ENCODE results near the gene LRP1. TPM values are rescaled to one million over a fixed set of nuclear protein-coding genes. Genes with fewer than 3 reads are reported as not detected.

The LRP1 gene
- total RNA-seq, 1 donor from 2014 or later, result 369 TPM

GRCh38 chr12:57177354-57177753, 49.1 kb downstream of the LRP1 start:
- no peak for TF ChIP-seq EZH2 (IDR thresholded peaks at IDR 0.05; ENCODE audit: insufficient read depth, low read length)
- TF ChIP-seq, protein P1, sequence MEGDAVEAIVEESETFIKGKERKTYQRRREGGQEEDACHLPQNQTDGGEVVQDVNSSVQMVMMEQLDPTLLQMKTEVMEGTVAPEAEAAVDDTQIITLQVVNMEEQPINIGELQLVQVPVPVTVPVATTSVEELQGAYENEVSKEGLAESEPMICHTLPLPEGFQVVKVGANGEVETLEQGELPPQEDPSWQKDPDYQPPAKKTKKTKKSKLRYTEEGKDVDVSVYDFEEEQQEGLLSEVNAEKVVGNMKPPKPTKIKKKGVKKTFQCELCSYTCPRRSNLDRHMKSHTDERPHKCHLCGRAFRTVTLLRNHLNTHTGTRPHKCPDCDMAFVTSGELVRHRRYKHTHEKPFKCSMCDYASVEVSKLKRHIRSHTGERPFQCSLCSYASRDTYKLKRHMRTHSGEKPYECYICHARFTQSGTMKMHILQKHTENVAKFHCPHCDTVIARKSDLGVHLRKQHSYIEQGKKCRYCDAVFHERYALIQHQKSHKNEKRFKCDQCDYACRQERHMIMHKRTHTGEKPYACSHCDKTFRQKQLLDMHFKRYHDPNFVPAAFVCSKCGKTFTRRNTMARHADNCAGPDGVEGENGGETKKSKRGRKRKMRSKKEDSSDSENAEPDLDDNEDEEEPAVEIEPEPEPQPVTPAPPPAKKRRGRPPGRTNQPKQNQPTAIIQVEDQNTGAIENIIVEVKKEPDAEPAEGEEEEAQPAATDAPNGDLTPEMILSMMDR (IDR thresholded peaks at IDR 0.05; ENCODE audit: insufficient read depth, low read depth, low read length), result no peak
- Histone ChIP-seq H4K20me1 (ENCODE audit: insufficient read depth, low read length) (peaks cover 78% of the 10 kb centered on the region), H3K9ac (ENCODE audit: low read length) (no peak overlapping the region), H3K4me1 (ENCODE audit: insufficient read depth, low read length) (no peaks in the 10 kb centered on the region), H3K27me3 (ENCODE audit: insufficient read depth, low read length) (no peaks in the 10 kb centered on the region), H3K4me2 (ENCODE audit: low read length) (no peak overlapping the region), H3K79me2 (ENCODE audit: insufficient read depth, low read length) (no peaks in the 10 kb centered on the region), H2AFZ (ENCODE audit: low read depth, low read length) (no peak overlapping the region), H3K4me3 (ENCODE audit: insufficient read depth, low read depth, low read length) (no peak overlapping the region), H3K9me3 (ENCODE audit: insufficient read depth, low read depth, low read length) (no peaks in the 10 kb centered on the region), H3K27ac (ENCODE audit: low read depth, low read length) (no peak overlapping the region), H3K36me3 (ENCODE audit: insufficient read depth, low read length) (peaks cover 30% of the 10 kb centered on the region)
- H3K4me1 Mint-ChIP-seq (ENCODE audit: low read depth, unreplicated experiment), result peaks cover 5% of the 10 kb centered on the region
- H3K27ac Mint-ChIP-seq (ENCODE audit: unreplicated experiment), result no peak overlapping the region
- H3K36me3 Mint-ChIP-seq (ENCODE audit: low read depth, unreplicated experiment), result peaks cover 42% of the 10 kb centered on the region
- H3K27me3 Mint-ChIP-seq (ENCODE audit: low read depth, unreplicated experiment), result no peaks in the 10 kb centered on the region
- no peak overlapping the region for H3K4me3 Mint-ChIP-seq (ENCODE audit: unreplicated experiment)
- FAIRE-seq, result no peak
- no peaks in the 10 kb centered on the region for H3K9me3 Mint-ChIP-seq (ENCODE audit: unreplicated experiment)
- no peak for DNase-seq (ENCODE audit: low read depth)

DNA sequence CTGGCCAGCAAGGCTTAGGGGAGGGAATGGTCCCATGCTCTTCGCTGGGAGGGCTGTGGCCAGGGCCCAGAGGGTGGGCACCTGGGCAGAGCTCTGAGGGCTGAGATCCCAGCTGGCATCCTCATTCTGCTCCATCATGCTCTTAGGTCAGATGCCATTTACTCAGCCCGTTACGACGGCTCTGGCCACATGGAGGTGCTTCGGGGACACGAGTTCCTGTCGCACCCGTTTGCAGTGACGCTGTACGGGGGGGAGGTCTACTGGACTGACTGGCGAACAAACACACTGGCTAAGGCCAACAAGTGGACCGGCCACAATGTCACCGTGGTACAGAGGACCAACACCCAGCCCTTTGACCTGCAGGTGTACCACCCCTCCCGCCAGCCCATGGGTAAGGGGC, 49.9 kb downstream of the LRP1 start:
- H3K4me3 Mint-ChIP-seq (ENCODE audit: unreplicated experiment), result no peak overlapping the region
- H3K36me3 Mint-ChIP-seq (ENCODE audit: low read depth, unreplicated experiment), result peaks cover 39% of the 10 kb centered on the region

More for the DNA sequence above, 49.9 kb downstream of the LRP1 start:
- no peak overlapping the region for H3K4me3 ChIP-seq (ENCODE audit: insufficient read depth, low read depth, low read length)
- H3K27me3 ChIP-seq (ENCODE audit: insufficient read depth, low read length), result no peaks in the 10 kb centered on the region
- H3K4me2 ChIP-seq (ENCODE audit: low read length), result no peak overlapping the region
- H2AFZ ChIP-seq (ENCODE audit: low read depth, low read length), result no peak overlapping the region
- H3K27ac ChIP-seq (ENCODE audit: low read depth, low read length), result no peak overlapping the region
- Mint-ChIP-seq H3K4me1 (ENCODE audit: low read depth, unreplicated experiment) (peaks cover 5% of the 10 kb centered on the region), H3K27ac (ENCODE audit: unreplicated experiment) (no peak overlapping the region), H3K9me3 (ENCODE audit: unreplicated experiment) (no peaks in the 10 kb centered on the region), H3K27me3 (ENCODE audit: low read depth, unreplicated experiment) (no peaks in the 10 kb centered on the region)
- peaks cover 27% of the 10 kb centered on the region for H3K36me3 ChIP-seq (ENCODE audit: insufficient read depth, low read length)
- TF ChIP-seq EZH2 (IDR thresholded peaks at IDR 0.05; ENCODE audit: insufficient read depth, low read length), result no peak
- TF ChIP-seq, protein P1 (IDR thresholded peaks at IDR 0.05; ENCODE audit: insufficient read depth, low read depth, low read length), result no peak
- FAIRE-seq (no peak), DNase-seq (ENCODE audit: low read depth) (no peak)
- no peaks in the 10 kb centered on the region for H3K79me2 ChIP-seq (ENCODE audit: insufficient read depth, low read length)
- no peaks in the 10 kb centered on the region for H3K9me3 ChIP-seq (ENCODE audit: insufficient read depth, low read depth, low read length)
- H3K4me1 ChIP-seq (ENCODE audit: insufficient read depth, low read length), result no peaks in the 10 kb centered on the region
- H3K9ac ChIP-seq (ENCODE audit: low read length), result no peak overlapping the region
- H4K20me1 ChIP-seq (ENCODE audit: insufficient read depth, low read length), result peaks cover 76% of the 10 kb centered on the region

Data from astrocyte (in vitro differentiated cells and primary cell).